HG03460 (cell line): ENCODE results near the gene LAMA4.

Experiments used
- ATAC-seq: cut with Tn5 transposase; IDR thresholded peaks from one replicate; pipeline ENCODE4 v1.9.1; 2021; ENCODE audit not compliant: unreplicated experiment

Gene LAMA4

DNA sequence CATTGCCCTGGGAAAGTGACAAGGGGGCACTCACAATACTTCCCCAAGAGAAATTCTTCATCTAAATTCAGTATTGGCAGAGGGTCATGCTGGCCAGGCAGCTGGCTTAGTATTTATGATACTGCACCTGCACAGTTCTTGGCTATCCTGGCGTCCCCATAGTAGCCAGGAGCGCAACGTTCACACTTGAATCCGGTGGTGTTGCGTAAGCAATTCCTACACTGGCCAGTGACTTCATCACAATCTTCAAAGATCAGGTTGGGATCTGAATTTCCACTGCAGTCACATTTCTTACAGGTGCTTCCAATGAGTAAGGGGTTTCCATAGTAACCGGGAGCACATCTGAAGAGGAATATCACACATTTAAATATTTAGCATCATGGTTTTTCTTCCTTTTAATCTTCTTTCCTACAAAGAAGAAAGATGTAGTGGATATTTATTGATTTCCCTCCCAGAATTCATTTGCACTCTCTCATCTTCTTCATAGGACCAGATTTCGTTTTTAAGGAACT is 62.8 kb downstream of the LAMA4 start:
- ATAC-seq, result no peak

DNA sequence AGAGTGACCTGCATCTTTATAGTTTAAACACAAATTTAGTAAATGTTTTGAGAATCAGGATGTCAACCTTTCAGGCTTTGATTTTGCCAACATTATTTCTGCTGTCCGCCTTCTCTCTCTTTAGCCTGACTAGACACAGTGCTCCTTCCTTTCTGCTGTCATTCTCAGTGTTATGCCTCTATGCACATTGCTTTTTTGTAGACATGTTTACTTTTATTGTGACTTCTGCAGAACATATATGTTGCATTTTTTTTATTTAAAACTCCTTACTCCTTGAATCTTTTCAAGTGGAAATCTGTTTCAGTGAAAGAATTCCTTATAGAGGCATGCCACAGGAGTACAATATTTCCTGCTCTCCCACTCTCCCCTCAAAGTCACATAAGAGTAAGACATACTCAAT is 64.2 kb downstream of the LAMA4 start:
- no peak for ATAC-seq

DNA sequence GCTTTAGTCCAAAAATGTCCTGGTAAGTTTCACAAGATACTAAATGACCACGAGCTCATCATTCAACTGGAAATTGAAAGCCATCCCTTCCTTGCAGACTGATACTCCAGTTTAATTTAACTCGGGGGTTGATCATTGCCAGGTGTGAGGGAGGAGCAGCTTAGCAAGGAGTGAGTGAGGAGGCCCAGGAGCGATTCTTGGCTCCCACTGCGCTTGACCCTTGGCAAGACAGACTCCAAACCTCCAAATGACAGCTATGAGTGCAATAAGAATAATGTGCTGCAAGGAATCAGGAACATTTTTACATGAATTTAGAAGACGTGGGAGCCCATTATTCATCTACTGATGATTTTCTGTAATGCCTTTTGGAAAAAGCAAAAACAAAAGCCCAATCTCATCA is 64.9 kb downstream of the LAMA4 start:
- no peak for ATAC-seq

DNA sequence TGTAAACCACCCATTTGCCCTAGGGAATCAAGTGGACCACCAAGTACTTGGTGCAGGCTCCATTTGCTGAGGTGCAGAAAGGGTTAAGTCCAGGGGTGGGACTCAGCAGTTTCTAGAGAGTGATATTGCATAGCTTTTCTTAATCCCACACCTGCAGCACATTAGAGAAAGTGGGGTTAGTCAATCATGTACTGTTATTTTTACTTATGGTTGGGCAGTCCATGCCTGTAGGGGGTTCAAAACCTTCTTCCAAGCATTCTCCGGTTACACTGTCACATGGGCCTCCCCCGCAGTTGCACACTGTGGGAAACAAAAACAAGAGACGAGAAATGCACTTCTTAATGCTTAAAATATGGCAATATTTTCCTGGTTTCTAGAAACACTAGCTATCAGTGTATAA is 65.5 kb downstream of the LAMA4 start:
- ATAC-seq, result no peak

DNA sequence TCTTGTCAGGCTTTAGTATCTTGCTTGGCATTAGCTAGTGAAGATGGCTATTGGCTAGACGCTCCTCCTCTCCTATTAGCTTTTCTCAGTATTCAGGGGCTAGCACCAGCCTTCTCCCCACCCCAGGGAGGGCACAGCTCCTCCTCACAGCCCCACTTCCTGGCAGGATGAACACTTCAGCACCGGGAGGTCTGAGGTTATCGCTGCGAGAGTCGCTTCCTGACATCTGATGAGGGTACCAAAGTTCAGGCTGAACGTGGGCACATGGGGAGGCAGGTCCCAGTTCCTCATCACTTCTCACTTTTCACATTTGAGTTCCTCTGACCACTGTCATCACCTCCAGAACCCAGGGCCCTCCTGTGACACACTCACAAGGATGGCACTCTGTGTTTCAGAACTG is 66.6 kb downstream of the LAMA4 start:
- no peak for ATAC-seq

DNA sequence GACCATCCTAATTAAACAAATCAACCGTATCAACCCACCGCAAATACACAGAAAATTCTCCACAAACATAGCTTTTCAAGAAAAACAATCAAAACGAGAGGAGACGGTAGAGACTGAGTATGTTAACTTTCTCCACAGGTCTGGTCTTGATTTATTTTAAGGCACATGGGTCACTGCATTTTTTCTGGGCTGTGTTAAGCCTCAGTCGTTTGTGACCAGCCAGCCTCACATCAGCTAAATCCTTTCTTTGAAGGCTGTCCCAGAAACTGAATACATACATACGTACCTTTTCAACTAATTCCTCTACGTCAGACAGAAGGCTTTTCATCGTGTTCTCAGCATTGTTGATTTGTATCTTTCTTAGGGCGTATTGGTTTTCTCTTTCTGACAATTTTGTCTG is 69.4 kb downstream of the LAMA4 start:
- no peak for ATAC-seq

DNA sequence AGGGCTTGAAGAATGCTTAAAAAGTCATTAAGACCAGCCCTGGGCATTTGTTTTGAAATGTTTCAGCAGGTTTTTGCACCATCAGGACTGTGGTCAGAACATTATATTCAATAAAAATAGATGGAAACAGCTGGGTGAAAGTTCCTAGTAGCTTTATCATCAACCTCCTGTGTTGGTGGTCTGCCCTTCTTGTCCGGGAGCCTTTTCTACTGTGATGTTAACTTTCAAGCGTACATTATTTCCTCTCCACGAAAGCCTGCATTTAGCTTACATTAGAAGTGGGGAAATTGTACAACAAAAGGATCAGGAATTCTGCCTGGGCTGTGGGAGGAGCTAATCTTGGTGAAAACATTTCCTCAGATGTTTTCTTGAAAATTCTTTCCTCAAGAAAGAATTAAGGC is 71.1 kb downstream of the LAMA4 start:
- no peak for ATAC-seq

DNA sequence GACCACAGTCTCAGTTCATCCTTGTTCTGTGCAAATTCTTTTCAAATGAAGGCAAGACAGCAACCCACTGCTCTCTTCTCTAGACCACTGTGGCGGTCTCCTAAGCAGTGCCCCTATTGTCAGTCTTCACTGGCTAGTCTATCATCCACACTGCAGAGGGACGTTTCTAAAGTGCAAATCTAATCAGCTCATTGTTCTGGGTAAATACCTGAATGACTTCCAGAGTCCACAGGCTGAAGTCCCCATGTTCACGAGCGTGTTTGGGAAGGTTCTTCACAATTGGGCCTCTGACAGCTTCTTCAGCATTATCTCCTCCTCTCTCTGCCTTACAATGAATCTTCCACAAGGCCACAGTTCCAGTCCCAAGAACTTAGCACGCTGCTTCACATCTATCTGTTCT is 73.2 kb downstream of the LAMA4 start:
- ATAC-seq, result no peak

DNA sequence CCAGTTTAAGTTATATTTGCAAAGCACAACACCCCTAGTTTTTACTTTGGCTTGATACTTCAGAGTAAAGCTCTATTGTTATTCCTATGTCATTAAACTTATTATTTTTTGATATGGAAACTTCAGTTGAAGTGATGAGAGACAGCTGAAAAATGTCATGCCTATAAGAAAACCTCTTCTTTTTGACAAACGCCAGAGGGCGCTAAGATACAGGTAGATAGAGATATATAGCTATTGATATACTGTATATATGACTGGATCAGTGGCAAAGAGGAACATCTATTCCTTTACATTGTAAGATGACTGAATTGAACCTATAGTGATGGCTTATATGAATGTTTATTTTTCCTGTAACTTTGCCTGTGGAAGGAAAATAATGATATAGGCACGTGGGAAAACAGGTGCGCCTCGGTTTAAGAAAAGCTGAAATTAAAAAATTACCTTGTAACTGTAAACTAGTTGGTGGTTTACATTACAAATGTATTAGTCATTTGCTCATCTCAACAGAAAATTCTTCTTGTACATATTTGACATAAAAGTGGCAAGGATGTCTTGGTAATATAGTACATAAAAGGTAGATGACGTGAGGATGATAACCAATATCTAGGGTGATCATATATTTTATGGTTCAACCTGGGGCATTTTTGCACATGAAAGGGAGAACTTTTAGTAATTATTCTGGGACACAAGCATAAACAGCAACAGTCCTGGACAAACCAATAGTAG is 74.1 kb downstream of the LAMA4 start:
- ATAC-seq, result peak; percentile 80

DNA sequence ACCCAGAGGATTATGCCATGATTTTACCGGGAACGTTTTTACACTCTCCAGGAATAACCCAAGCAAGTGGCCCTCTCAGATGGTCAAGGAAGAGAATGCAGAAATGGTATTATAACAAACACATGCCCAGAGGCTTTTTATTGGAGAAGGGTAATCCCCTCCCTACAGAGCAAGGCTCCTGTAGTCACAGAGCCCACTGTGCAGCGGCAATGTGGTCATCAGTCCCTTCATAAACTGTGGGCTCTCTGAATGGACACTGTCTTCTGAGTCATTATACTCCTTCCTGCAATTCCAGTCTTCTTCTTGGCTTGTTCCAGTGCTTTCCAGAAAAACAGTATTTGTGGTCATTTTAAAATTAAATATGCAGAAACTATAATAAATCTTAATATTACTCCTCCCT is 74.7 kb downstream of the LAMA4 start:
- ATAC-seq, result no peak

DNA sequence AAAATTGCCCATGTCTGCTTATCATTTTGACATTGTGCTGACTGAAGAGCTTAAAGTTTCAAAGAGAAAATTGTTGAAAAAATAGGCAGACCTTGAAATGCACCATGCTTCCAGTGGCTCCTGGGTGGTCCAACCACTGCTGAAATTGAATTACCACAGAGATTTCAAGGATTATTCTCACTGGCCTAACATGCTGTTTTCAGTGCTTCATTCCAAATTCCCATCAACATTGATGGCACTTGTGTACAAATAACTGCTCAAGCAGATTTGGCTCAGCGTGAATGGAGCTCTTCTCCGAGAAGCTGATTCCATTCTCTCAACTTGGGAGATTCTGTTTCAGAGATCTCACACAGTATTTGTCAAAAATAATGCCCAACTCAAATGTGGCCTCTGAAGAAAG is 75.5 kb downstream of the LAMA4 start:
- ATAC-seq, result no peak

DNA sequence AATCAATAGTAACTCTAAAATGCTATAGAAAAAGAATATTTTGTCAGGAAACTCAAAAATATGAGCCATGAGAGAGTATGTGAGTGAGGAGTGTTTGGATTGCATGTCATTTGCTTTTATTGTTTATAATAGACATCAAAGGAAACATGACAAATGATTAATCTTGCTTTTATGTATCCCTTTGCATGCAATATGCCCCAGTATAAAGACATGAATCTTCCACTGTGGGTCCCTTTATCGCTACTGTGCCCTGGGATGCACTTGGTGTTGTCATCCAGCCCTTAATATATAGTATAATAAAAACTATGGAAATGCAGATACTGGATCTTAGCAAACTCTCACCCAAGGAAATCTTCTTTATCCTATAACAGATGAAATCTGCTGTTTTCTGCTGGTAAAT is 77.3 kb downstream of the LAMA4 start:
- ATAC-seq, result no peak

DNA sequence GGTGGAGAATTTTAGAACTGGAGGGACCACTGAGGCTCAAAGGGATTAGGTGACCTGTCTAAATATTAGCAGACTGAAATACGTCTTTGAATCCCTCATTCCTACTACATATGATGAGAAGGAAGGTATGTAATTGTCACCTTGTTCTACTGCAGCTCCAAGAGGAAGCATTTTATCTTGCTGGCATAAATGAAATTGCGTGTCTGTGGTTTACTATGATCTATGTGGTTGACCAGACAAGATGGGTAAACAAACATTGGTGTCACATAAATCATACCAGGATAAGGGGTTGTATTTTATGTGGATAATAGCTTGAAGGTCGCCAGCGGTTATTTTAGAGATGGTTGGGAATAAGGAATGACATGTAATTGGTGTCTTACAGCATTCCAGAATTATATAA is 78.2 kb downstream of the LAMA4 start:
- no peak for ATAC-seq

DNA sequence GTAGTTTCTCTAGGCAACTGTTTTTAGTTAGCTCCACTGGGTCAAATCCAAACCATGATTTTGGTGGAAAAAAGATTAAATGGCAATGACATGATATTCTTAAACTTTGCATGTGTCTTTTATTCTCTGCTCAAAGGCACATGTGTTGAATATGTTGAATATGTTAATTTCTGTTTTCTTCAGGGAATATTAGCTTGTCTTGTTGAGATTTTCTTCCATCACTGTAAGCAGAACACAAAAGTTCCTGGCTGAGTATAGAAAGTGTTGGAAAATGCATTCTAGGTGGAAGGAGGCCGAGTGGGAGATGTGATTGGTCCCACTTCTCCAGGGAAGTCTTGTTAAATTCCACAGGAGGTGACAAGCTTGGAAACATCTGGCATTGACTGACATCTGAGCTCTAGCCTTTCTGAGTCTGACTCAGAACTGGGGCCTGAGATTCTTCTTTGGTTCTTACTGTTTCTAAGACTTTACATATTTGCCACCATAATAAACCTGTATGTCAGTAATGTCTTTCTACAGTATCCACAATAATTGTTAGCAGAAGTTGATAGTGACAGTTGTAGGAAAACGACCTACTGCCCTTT is 81.1 kb downstream of the LAMA4 start:
- ATAC-seq, result no peak

DNA sequence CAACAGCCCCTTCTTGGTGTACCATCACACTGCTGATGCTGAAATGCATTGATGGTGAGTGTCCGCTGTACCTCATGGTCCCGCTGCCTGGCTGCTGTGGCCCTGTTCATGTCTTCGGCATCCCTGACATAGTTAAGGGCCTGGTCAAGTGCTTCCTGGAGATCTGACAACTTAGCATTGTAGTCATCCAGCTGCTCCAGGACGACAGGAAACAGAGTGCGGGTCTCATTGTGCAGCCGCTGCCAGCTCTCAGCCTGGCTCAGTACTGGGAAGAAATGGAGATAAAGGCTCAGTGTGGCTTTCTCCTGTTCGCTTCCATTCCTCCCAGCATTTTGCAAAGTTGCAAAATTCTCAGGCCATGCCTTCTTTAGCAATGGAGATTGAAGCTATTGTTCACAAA is 81.8 kb downstream of the LAMA4 start:
- no peak for ATAC-seq

DNA sequence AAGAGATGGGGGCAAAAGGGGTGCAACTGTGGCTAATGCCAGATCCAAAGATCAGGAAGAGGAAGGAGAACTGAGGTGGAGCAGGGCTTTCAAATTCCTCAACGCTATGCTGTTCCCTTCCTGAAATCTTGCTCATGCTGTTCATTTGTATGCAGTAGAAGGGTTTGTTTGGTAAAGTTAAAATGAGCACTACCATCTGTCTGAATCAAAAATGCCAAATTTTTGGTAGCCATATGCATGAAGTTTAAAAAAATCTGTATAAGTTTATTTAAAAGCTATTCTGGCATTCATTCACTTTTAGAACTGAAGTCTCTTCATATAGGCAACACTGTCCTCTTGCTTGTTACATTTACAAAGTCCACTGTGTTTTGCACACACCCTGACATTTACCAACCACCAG is 84.8 kb downstream of the LAMA4 start:
- ATAC-seq, result no peak

DNA sequence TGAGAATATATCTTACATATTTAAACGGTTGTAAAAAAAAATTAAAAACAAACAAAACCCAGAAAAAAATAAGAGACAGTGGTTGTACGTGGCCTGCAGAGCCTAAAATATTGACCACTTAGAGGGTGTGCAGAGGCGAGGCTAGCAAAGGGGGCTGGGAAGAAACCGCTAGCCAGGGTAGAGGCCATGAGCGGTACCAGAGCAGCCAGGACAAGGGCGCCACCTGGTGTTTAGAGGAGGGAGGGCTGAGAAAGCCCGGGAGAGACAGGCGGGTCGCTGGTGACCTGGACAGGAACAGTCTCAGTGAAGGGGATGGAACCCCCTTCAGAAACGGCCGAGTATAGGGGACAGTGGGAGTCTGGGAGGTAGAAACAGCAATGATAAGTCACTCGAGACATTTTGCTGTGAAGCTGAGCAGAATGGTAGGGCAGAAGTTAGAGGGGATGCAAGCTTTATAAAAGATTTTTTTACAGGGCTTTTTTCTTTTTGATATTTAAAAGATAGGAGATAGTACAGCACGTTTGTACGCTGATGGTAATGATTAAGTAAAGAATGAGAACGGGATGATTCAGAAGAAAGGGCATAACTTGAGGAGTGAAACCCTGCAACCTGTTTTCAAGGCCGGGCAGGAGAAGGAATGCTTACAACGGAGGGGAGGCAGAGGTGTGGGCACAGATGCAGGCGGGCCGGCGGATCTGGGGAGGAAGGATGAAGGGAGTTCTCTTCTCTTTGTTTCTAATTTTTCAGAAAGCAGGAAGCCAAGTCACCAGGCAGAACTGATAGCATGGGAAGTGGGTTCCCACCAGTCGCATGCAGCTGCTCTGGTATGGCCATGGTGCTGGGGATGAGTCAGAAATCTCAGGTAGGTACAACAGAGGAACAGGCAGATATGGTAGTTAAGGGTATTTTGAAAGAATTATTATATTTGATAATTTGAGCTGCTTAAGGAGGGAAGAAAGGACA is 90.8 kb downstream of the LAMA4 start:
- peak; percentile 98 for ATAC-seq

DNA sequence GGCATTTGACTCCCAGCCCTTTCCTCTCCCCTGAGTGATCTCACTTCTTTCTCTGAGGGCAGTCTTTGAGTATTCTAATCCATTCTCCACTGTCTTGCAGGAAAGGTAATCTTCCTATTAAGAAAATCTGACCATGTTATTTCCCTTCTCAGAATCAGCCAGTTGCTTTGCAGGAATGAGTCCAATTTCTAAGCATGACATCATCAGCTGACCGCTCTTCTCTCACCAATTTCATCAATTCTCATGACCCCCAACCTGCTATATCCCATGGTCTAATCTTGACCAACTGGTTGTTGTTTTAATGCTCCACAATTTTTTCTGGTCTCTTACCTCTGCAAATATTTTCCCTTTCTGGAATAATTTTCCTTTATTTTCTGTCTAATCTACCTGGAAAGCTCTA is 93.6 kb downstream of the LAMA4 start:
- ATAC-seq, result no peak

DNA sequence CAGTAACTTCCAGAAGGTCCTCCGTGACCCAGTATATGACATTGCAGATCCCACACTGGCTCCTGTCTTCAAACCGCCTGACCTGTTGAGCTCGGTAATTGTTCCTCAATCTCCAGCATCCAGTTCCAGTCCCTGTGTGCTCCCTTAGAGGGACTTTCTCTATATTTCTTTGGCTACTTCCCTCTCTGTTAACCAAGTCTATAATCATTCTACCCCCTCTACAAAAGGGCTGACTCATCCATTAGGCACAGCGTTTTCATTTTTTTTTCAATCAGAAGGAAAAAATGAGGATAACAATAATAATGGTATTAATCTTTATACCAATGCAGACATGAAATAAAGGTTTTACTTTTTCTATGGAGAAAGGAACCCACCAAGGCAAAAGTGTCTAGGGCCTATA is 97.7 kb downstream of the LAMA4 start:
- ATAC-seq, result no peak

DNA sequence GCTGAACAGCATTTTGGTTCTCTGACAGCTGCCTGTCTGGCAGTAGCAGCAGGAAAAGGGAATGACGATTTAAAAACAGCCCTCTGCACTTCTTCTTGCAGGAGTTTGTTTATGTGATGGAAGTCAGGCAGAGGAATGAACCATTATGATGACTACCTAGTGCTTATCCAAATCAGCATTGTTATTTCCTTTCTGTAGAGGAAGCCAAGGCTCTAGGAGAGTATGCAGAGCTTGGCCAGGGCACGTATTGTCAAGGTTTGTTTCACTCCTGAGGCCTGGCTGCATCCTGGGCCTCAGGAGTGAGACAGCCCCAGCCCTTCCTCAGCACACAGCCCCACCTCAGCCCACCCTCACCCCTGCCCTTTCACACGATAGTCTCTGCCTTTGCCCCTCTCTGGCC is 98.5 kb downstream of the LAMA4 start:
- ATAC-seq, result no peak

DNA sequence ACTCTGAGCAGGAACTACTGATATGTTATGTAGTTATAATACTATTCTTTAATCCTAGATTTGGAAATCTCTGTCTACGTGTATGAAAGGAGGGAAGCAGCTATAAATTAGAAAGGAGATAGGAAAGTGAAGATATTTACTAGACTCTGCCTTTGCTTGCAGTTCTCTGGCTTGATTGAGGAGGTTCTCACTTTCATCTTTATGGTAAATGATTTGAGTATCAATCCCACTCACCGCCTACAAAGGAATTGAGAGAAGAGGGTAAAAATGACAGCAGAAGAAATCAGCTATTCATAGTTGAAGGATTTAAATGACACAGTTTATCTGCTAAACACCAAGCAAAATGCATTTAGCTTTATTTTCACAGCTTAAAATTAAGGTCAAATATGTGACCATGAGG is 99.7 kb downstream of the LAMA4 start:
- ATAC-seq, result no peak
